Measurements from ENCODE around the gene TSGA10IP.
"Not testable (repeated sequence)": the region's sequence is repeated elsewhere in the genome, so short reads cannot be mapped to it uniquely, and the experiment has no call there.

The TSGA10IP gene

DNA sequence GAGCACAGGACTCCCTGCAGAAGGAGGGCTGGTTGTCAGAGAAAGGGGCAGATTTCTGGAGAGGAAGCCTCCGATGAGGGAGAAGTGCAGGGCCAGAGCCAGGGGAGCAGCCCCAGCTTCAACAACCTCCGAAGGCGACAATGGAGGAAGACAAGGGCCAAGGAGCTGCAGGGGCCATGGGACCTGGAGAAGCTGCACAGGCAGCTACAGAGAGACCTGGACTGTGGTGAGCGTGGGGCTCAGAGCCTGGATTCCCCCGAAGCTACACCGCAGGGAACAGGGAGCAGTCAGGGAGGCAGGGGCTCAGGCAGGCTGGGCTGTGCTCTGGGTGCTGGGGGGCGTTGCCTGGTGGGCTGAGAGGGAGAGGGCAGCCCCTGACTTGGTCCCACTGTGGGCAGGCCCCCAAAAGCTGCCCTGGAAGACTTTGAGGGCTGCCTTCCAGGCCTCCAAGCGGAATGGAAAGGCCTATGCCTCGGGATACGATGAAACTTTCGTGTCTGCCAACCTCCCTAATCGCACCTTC lies 2.4 kb downstream of the TSGA10IP start:
- no peak for DNase-seq

DNA sequence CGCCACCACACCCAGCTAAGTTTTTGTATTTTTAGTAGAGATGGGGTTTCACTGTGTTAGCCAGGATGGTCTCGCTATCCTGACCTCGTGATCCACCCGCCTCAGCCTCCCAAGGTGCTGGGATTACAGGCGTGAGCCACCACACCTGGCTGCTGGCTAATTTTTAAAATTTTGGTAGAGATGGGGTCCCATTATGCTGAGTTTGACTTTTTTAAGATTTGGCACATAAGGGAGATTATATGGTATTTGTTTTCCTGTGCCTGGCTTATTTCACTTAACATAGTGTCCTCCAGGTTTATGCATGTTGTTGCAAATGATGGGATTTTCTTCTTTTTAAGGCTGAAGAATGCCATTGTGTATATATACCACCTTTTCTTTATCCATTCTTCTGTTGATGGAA lies 5.4 kb downstream of the TSGA10IP start:
- not testable (repeated sequence) for DNase-seq

DNA sequence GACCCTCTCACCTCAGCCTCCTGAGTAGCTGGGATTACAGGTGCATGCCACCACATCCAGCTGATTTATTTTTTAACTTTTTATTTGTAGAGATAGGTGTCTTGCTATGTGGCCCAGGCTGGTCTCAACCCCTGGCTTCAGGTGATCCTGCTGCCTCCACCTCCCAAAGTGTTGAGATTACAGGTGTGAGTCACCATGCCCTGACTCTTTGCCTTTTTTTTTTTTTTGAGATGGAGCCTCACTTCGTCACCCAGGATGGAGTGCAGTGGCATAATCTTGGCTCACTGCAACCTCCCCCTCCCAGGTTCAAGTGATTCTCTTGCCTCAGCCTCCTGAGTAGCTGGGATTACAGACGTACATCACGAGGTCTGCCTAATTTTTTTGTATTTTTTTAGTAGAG lies 6.4 kb downstream of the TSGA10IP start:
- not testable (repeated sequence) for DNase-seq

DNA sequence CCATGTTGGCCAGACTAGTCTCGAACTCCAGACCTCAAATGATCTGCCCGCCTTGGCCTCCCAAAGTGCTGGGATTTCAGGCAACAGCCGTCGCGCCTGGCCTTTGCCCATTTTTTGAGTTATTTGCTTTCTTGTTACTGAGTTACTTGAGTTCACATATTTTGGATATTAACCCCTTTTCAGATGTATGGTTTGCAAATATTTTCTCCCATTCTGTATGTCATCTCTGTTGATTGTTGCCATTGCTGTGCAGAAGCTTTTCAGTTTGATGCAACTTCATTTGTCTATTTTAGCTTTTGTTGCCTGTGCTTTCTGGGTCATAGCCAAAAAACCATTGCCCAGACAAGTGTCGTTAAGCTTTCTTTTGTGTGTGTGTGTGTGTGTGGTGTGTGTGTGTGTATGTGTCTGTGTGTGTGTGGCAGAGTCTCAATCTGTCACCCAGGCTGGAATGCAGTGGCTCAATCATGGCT lies 6.8 kb downstream of the TSGA10IP start:
- DNase-seq: no peak

DNA sequence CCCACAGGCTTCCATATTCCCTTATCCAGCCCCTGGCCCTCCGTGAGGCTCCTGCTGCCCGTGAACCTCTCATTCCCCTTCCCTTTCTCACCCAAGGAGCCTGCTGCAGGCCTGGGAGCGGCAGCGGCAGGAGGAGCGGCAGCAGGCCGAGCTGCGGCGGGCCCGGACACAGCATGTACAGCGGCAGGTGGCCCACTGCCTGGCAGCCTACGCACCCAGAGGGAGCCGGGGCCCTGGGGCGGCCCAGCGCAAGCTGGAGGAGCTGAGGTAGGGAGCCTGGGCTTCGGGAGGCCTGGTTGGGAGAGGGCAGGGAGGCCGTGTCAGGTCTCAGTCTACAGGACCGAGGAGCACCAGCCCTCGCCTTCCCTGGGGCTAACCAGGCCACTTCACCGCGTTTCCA lies 8.2 kb downstream of the TSGA10IP start:
- DNase-seq: no peak

DNA sequence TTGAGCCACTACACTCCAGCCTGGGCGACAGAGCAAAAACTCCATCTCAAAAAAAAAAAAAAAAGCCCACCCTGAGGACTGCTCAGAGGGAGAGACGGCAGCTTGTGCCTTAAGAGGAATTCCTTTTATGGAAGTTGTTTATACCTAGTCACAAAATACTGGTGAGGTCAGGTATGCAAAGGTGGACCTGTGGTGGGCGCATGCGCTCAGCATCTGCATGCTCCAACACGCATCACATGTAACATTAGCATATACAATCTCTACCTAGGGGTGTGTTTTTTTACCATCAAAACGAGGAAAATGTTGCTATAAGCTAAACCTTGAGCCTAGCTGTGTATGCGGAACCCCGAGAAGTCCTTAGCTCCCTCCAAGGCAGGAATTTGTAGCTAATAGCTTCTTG lies 9.5 kb downstream of the TSGA10IP start:
- DNase-seq: no peak

DNA sequence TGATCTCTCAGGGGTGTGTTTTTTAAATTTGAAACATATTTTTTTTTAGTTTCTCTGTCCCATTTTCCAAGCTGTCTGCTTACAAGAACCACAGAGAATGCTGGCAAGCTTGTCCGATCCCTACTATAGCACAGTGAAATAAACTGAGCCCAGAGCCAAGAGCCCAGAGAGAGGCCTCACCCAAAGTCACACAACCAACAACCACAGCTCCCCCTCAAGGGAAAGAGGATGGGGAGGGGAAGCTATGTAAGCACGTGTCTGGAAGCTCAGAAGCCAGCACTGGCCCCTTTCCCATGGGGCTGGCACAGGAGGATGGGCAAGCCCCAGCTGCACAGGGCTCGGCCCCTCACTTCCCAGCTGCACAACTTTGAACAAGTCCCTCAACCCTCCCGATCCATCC lies 13.0 kb downstream of the TSGA10IP start:
- DNase-seq: no peak

DNA sequence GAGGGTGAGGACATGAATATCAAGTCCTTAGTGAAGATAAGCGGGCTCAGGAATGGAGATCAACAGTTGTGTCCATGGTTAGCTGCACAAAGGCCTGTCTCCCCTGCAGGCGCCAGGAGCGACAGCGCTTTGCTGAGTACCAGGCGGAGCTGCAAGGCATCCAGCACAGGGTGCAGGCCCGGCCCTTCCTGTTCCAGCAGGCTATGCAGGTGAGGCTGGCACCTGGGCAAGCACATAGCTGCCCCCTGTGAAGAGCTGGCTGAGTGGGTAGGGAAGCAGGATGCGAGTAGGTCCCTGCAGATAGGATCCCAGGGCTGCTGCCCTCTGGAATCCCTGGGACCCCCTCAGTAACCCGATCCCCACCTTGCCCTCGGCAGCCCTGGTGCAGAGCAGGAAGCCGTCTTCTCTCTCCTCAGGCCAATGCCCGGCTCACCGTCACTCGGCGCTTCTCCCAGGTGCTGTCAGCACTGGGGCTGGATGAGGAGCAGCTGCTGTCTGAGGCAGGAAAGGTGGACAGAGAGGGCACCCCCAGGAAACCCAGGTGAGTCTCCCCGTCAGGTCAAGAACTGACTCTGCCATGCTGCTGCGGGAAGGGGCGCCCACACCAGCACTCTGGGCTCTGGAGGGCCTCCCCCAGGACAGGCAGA lies 13.6 kb downstream of the TSGA10IP start:
- DNase-seq: no peak

DNA sequence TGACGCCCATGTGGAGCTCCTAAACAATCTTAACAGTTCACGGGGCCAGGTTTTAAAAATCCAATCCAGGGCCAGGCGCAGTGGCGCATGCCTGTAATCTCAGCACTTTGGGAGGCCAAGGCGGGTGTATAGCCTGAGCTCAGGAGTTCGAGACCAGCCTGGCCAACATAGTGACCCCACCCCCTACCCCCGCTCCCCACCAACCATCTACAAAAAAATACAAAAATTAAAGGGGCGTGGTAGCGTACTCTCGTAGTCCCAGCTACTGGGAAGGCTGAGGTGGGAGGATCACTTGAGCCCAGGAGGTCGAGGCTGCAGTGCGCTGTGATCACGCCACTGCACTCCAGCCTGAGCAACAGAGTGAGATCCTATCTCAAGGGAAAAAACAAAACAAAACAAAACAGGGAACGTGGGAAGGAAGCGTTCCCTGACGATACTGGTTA lies 15.6 kb downstream of the TSGA10IP start:
- DNase-seq: no peak

DNA sequence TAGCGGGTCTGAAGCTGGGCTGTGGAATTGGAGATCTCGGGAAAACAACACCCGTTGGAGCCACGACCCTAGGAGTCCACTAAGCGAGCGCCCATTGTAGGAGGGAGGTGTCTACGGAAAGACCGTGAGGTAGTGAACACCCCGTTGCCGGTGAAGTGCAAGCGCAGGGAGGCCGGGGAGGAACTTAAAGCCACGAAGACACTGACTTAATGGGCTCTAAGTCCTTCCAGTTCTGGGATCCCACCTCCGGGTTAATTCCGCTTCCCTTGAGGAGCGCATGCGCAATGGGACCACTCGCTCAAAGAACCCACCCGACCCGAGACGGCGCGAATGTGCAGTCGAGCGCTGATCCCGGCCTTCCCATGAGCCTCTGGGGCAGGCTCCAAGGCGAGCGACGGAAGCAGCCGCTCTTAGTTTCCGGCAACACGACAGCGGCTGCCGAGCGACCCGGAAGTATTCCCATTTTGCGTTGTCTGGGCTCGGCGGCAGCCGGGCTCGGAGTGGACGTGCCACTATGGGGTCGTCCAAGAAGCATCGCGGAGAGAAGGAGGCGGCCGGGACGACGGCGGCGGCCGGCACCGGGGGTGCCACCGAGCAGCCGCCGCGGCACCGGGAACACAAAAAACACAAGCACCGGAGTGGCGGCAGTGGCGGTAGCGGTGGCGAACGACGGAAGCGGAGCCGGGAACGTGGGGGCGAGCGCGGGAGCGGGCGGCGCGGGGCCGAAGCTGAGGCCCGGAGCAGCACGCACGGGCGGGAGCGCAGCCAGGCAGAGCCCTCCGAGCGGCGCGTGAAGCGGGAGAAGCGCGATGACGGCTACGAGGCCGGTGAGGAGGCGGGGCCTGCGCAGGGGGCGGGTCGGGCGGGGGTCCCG lies 16.2 kb downstream of the TSGA10IP start, which contains the start of gene SART1:
SART1 (plus strand) TSS at position 468 of the 874 bp plus-strand sequence; CDS start at position 515, 47 bp downstream.
- DNase-seq: peak; percentile 95

DNA sequence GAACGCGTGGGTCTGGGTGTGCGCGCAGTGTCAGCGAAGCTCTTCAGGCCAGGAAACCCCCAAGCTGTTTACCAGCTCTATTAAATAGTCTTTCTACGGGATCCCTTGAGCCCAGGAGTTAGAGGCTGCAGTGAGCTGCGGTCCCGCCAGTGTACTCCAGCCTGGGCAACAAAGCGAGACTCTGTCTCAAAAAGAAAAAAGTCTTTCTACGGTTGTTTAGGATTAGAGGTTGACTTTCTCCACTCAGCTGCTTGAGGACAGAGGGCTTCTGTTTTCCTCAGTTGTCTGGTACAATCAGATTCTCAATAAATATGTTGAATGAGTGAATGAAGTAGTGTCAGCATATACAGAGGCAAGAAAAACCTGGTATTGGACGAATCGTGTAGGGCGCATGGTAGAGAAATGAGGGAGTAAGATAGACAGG lies 16.9 kb downstream of the TSGA10IP start:
- no peak for DNase-seq

DNA sequence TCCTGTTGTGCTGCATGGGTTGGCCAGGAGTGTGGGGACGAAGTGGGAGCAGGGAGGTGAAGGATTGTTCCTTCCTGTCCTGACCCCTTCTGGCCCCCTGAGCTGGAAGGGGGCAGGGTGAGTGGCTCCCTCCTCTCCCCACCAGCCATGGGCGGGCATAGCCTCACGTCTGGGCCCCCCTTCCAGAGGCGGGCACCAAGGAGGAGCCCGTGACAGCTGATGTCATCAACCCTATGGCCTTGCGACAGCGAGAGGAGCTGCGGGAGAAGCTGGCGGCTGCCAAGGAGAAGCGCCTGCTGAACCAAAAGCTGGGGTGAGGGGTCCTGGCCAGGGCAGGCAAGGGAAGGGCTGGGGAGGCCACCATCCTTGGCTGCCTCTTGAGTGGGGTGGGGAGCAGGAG lies 19.6 kb downstream of the TSGA10IP start:
- DNase-seq: no peak

DNA sequence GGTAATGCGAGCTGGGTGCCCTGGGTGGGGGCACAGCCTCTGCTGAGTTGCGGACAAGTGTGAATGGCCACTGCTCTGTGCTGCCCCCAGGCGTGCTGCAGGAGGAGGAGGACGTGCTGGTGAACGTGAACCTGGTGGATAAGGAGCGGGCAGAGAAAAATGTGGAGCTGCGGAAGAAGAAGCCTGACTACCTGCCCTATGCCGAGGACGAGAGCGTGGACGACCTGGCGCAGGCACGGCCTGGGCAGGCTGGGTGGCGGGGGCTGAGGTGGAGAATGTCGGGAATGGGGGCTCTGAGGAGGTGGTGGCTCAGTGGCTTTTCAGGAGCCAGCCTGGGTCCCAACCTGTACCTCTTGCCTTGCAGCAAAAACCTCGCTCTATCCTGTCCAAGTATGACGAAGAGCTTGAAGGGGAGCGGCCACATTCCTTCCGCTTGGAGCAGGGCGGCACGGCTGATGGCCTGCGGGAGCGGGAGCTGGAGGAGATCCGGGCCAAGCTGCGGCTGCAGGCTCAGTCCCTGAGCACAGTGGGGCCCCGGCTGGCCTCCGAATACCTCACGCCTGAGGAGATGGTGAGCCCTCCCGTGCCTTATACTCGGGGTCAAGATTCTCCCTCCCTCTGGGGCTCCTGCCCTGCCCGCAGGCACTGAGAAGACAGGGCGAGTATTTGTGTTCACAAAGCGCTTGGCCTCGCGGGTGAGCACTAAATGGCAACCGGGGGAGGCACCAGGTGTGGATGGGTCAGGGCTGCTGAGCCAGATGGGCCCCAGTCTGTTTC lies 20.9 kb downstream of the TSGA10IP start:
- no peak for DNase-seq

DNA sequence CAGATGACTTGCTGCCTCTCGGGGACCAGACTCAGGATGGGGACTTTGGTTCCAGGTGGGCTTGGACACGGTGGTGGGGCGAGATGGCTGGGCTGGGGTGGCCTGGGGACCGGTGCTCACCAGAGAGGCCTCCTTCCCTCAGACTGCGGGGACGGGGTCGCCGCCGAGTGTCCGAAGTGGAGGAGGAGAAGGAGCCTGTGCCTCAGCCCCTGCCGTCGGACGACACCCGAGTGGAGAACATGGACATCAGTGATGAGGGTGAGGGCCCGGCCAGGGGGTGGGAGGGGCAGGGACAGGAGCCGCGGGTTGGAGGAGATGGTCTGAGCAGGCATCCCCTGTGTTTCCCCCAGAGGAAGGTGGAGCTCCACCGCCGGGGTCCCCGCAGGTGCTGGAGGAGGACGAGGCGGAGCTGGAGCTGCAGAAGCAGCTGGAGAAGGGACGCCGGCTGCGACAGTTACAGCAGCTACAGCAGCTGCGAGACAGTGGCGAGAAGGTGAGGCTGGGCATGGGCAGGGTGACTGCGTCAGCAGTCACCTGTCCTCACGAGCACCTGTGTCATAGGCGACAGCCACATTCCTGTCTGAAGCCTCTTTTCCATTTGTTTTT lies 22.2 kb downstream of the TSGA10IP start:
- DNase-seq: no peak

DNA sequence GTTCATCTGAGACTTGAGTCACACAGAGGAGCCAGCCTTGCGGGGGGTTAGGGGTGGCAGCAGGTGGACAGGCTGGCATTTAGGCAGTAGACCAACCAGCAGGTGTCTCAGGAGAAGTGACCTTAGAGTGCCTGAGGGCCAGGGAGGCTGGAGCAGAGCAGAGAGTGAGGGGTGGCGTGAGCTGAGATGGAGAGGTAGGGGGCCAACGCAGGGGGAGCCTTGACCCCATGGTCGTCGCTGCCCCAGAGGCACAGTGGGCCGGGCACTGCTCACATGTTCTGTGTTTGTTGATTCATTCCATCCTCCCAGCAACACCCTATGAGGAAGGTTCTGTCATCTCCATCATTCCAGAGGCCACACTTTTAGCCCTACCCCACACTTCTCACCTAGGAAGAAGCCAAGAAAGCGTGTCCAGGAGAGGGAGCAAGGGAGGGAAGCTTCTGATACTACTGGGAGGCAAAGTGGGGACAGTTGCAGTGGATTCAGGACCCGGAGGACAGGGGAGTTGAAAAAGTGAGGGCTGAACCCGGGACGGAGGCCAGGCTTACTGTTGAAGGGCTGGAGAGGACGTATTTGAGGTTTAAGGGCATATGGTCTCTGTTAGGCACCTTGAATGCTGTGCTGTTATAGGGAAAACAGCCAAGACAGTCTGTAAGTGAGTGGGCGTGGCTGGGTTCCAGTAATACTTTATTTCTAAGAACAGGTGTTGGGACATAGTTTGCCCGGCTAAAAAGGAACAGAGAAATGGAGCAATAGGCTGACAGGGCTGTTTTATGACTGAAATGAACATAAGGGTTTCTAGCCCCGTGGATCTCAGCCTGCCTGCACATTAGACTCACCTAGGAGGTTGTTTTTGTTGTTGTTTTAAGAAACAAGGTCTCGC lies 23.6 kb downstream of the TSGA10IP start:
- no peak for DNase-seq

DNA sequence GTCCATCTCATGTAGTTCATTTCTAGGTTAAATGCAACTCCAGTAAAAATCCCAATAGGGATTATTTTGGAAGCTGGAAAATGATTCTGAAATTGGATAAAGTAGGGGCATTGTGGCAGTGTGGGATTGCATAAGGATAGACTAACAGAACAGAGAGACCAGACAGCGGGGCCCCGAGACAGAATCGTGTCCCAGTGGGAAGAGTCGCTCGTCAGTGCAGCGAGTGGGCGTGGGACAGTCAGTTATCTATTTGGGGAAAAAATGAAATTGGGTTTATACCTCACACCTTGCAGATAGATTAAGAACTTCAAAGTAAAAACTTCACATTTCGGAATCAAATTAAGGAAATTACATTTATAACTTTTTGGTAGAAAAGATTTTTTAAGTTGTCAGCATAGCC lies 26.8 kb downstream of the TSGA10IP start:
- no peak for DNase-seq

DNA sequence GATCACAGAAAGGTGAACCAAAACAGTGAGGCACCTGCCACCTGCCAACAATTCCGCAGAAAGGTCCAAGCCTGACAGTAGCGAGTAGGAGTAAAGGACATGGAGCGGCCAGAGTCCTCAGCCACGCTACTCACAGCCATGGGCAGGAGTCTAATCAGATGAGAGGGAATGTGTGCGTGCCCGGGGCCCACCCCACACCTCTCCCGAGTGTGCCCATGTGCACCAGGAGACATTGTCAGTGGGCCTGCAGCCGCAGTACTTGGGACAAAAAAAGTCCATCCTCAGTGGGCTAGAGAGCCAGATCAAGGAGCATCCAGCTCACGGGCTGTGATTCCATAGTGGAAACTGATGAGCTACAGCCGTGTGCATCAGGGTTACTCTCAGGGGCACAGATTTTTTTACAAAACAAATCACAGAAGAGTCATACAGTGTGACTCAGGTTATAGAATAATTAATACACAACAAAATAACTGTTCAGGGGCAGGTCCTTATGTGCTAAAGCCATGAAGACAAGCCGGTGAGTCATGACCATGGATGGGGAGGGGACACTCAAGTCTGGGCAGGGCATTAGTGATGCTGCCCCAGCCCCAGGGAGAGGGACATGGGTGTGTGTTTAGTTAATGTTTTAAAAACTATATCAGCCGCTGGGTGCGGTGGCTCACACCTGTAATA lies 28.3 kb downstream of the TSGA10IP start:
- DNase-seq: no peak

DNA sequence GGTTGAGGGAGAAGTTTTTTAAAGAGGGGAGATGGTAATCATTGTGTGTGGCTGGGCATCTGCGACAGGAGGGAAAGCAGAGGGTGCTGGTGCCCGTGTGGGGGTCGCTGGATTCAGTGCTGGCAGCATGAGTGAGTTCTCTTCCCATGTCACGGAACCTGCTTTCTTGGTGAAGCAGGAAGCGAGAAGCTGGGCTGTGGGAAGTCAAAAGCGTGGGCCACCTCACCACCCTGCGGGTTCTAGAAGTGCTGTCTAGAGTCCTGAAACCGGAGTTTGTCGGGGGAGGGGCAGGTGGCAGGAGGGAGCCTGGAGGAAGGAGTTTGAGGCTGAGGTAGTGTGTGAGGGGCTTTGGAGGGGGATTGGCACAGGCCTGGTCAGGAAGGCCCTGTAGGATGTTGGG lies 30.5 kb downstream of the TSGA10IP start:
- no peak for DNase-seq

DNA sequence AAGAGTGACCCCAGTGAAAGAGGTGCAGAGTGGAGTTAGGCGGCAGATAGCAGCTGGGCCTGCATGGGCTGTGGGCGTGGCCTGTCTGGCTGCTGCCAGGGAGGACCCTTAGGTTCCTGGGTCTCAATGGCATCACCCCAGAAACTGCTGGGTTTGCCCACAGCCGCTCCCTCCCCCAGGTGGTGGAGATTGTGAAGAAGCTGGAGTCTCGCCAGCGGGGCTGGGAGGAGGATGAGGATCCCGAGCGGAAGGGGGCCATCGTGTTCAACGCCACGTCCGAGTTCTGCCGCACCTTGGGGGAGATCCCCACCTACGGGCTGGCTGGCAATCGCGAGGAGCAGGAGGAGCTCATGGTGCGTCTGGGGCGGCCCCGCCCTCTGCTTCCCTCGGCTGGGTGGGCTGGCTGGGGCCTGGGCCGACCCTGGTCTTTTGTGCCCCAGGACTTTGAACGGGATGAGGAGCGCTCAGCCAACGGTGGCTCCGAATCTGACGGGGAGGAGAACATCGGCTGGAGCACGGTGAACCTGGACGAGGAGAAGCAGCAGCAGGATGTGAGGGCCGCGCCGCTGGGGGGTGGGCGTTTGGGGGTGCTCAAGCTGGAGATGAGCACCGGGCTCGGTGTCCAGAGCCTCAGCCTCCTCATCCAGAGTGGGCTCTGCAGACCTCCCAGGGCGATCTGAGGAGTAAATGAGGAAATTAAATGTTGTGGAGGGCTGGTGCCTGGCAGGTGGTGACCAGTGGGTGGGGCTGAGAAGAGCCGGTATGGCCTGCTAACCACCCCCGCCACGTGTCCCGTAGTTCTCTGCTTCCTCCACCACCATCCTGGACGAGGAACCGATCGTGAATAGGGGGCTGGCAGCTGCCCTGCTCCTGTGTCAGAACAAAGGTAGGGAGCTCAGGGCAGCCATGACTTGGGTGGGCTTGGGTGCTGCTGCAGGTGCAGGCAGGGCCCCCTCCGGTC lies 31.2 kb downstream of the TSGA10IP start:
- DNase-seq: no peak
